CD14-positive monocyte (primary cell): ENCODE data around the gene IL17D. TPM values are rescaled to one million over a fixed set of nuclear protein-coding genes. Genes with fewer than 3 reads are reported as not detected.

Experiments used
- DNase-seq, 3 donors: peaks; one replicate each; pipeline ENCODE4 v3.0.0-alpha.2; 2011 to 2022
- H2AFZ ChIP-seq: 2 replicates; pipeline ENCODE4 v1.6.0; 2012; ENCODE audit warnings: mild to moderate bottlenecking, low read depth, low read length, inconsistent platforms; ENCODE audit not compliant: insufficient read depth, poor library complexity, severe bottlenecking
- H3K27ac ChIP-seq, 2 donors: 1 replicate in 1 of 2; 2 replicates in 1 of 2; pipeline ENCODE4 v1.5.1; 2012 to 2013; ENCODE audit warnings: low read length in 2 of 2, control low read depth in 1 of 2, inconsistent platforms in 1 of 2, low read depth in 1 of 2, mild to moderate bottlenecking in 1 of 2
- H3K27me3 ChIP-seq, 2 donors: one replicate each; pipeline versions ENCODE4 v1.6.0 to v1.6.1; 2011 to 2013; ENCODE audit warnings: low read length in 2 of 2; ENCODE audit not compliant: control insufficient read depth in 2 of 2, insufficient read depth in 2 of 2
- H3K36me3 ChIP-seq, 2 donors: replicated peaks in 1 of 2; 1 replicate in 1 of 2; 2 replicates in 1 of 2; pipeline versions ENCODE4 v1.5.1 to v1.6.1; 2012 to 2013; ENCODE audit warnings: low read length in 2 of 2, control low read depth in 1 of 2, inconsistent platforms in 1 of 2, mild to moderate bottlenecking in 1 of 2; ENCODE audit not compliant: insufficient read depth in 2 of 2, control insufficient read depth in 1 of 2
- H3K4me1 ChIP-seq, 2 donors: 1 replicate in 1 of 2; 2 replicates in 1 of 2; pipeline versions ENCODE4 v1.5.1 to v1.6.1; 2012 to 2013; ENCODE audit warnings: low read length in 2 of 2, control low read depth in 1 of 2, inconsistent platforms in 1 of 2, mild to moderate bottlenecking in 1 of 2, moderate library complexity in 1 of 2; ENCODE audit not compliant: insufficient read depth in 2 of 2, control insufficient read depth in 1 of 2
- H3K4me2 ChIP-seq: replicated peaks from 2 replicates; pipeline ENCODE3; 2012; ENCODE audit warnings: low read length, moderate library complexity, mild to moderate bottlenecking; ENCODE audit not compliant: poor library complexity, severe bottlenecking; ENCODE audit errors: extremely low read depth
- H3K4me3 ChIP-seq, 3 experiments: fragments of 200-600 bp in 1 of 3; sonication (generic) in 1 of 3; replicated peaks in 1 of 3; 1 replicate in 2 of 3; 2 replicates in 1 of 3; pipeline ENCODE4 v1.5.1; 2011 to 2013; ENCODE audit warnings: low read length in 3 of 3, mild to moderate bottlenecking in 3 of 3, control low read depth in 2 of 3, low read depth in 2 of 3, inconsistent platforms in 1 of 3, moderate library complexity in 1 of 3
- H3K79me2 ChIP-seq: 2 replicates; pipeline ENCODE4 v1.6.0; 2012; ENCODE audit warnings: mild to moderate bottlenecking, control low read depth, inconsistent platforms, low read length, moderate library complexity; ENCODE audit not compliant: insufficient read depth
- H3K9ac ChIP-seq: 2 replicates; pipeline ENCODE4 v1.6.0; 2017; ENCODE audit warnings: low read length, mild to moderate bottlenecking; ENCODE audit not compliant: insufficient read depth, poor library complexity, severe bottlenecking
- H3K9me3 ChIP-seq, 2 donors: replicated peaks in 1 of 2; 1 replicate in 1 of 2; 2 replicates in 1 of 2; pipeline versions ENCODE4 v1.5.1 to v1.6.1; 2012 to 2013; ENCODE audit warnings: low read length in 2 of 2, control low read depth in 1 of 2; ENCODE audit not compliant: control insufficient read depth in 1 of 2, insufficient read depth in 1 of 2
- H4K20me1 ChIP-seq: 2 replicates; pipeline ENCODE4 v1.6.0; 2012; ENCODE audit warnings: mild to moderate bottlenecking, low read length, control low read depth, moderate library complexity; ENCODE audit not compliant: insufficient read depth
- H3K27ac Mint-ChIP-seq, 7 donors: one replicate each; pipeline ENCODE4 v1.8.0; 2020; ENCODE audit warnings: mild to moderate bottlenecking in 7 of 7, mixed read lengths in 7 of 7, moderate library complexity in 6 of 7, inconsistent platforms in 2 of 7
- H3K27me3 Mint-ChIP-seq, 3 donors: one replicate each; pipeline ENCODE4 v1.8.0; 2021 to 2022; ENCODE audit warnings: low read depth in 3 of 3, mild to moderate bottlenecking in 3 of 3, mixed read lengths in 3 of 3, moderate library complexity in 3 of 3, inconsistent platforms in 1 of 3
- H3K36me3 Mint-ChIP-seq, 2 donors: one replicate each; pipeline ENCODE4 v1.8.0; 2020; ENCODE audit warnings: mixed read lengths in 2 of 2, inconsistent platforms in 1 of 2, mild to moderate bottlenecking in 1 of 2
- H3K4me1 Mint-ChIP-seq: one replicate; pipeline ENCODE4 v1.8.0; 2020; ENCODE audit warnings: mild to moderate bottlenecking, mixed read lengths
- H3K4me3 Mint-ChIP-seq, 2 donors: one replicate each; pipeline ENCODE4 v1.8.0; 2020; ENCODE audit warnings: mild to moderate bottlenecking in 2 of 2, mixed read lengths in 2 of 2, moderate library complexity in 1 of 2
- H3K9me3 Mint-ChIP-seq, 7 donors: one replicate each; pipeline ENCODE4 v1.8.0; 2020 to 2022; ENCODE audit warnings: mixed read lengths in 7 of 7, mild to moderate bottlenecking in 6 of 7, moderate library complexity in 6 of 7, inconsistent platforms in 2 of 7
- CTCF ChIP-seq: fragments of 200-600 bp; IDR thresholded peaks from one replicate; pipeline ENCODE4 v1.8.0; 2022; ENCODE audit warnings: antibody characterized with exemption, mild to moderate bottlenecking
- WGBS: methylation state at CpG from one replicate; pipeline ENCODE4 v1.1.5; 2013; ENCODE audit warnings: missing lambda C conversion rate; ENCODE audit not compliant: insufficient coverage; 5-methylcytosine and 5-hydroxymethylcytosine counted together
- intact Hi-C, 2 donors: fragments of 100-400 bp; cut with micrococcal nuclease; formaldehyde crosslinking; loops; one replicate each; pipeline versions ENCODE4 v1.15.0 to v1.15.1; 2023
- polyA plus RNA-seq, 3 donors: library from polyadenylated mRNA; depleted of rRNA in 1 of 3; unstranded in 2 of 3; stranded (reverse) in 1 of 3; fragments of 300-500 nt in 2 of 3; fragments of >200 nt in 1 of 3; fragmentation: Illumina TruSeq in 2 of 3; gene quantifications; 1 replicate in 2 of 3; 2 replicates in 1 of 3; pipeline ENCODE4 v1.2.3, GENCODE V29; 2012 to 2021

The IL17D gene
- polyA plus RNA-seq, 3 donors, result not detected

- H3K9me3 Mint-ChIP-seq, result no peaks in the 10 kb centered on the region
- Histone ChIP-seq H2AFZ (no peak overlapping the region), H3K4me3 (no peak overlapping the region), H3K9me3 (no peaks in the 10 kb centered on the region), H3K9ac (no peak overlapping the region), H3K27ac (no peak overlapping the region), H4K20me1 (no peaks in the 10 kb centered on the region), H3K79me2 (no peaks in the 10 kb centered on the region), H3K4me2 (no peak overlapping the region), H3K36me3 (no peaks in the 10 kb centered on the region), H3K4me1 (no peaks in the 10 kb centered on the region), H3K27me3 (no peaks in the 10 kb centered on the region)
- no peak overlapping the region for H3K27ac Mint-ChIP-seq
- intact Hi-C loops, result no loop called here
- peaks cover 0 to 3% (median 0%) of the 10 kb centered on the region in 3 donors for H3K27me3 Mint-ChIP-seq
- TF ChIP-seq CTCF, result no peak
- no peak overlapping the region for H3K4me3 Mint-ChIP-seq
- peak in 1 of 3 donors; percentile 36 for DNase-seq
- peaks cover 0 to 1% of the 10 kb centered on the region in 2 donors for H3K36me3 Mint-ChIP-seq
- peaks cover 7% of the 10 kb centered on the region for H3K4me1 Mint-ChIP-seq
- WGBS, result 54% methylated on average over 11 of the region's 18 CpGs
These were observed 19.0 kb upstream of the IL17D start for GRCh38 chr13:20684546-20684945.

GRCh38 chr13:20685092-20685491 is 18.4 kb upstream of the IL17D start:
- H3K27ac ChIP-seq, result no peak overlapping the region
- no peak overlapping the region for H3K4me2 ChIP-seq
- H4K20me1 ChIP-seq, result no peaks in the 10 kb centered on the region
- peaks cover 7% of the 10 kb centered on the region for H3K4me1 Mint-ChIP-seq
- no peaks in the 10 kb centered on the region for H3K4me1 ChIP-seq
- H3K9me3 ChIP-seq, result no peaks in the 10 kb centered on the region
- H3K27ac Mint-ChIP-seq, result no peak overlapping the region
- no peaks in the 10 kb centered on the region for H3K9me3 Mint-ChIP-seq
- H3K9ac ChIP-seq, result no peak overlapping the region
- no peak for DNase-seq
- intact Hi-C loops, result no loop called here
- 98% methylated on average over 6 of the region's 6 CpGs for WGBS
- no peaks in the 10 kb centered on the region for H3K36me3 ChIP-seq
- peaks cover 0 to 3% (median 0%) of the 10 kb centered on the region in 3 donors for H3K27me3 Mint-ChIP-seq
- no peaks in the 10 kb centered on the region for H3K79me2 ChIP-seq
- no peak for TF ChIP-seq CTCF
- H3K36me3 Mint-ChIP-seq, result peaks cover 0 to 3% of the 10 kb centered on the region in 2 donors
- no peak overlapping the region for H3K4me3 Mint-ChIP-seq
- no peak overlapping the region for H3K4me3 ChIP-seq
- H3K27me3 ChIP-seq, result no peaks in the 10 kb centered on the region
- no peak overlapping the region for H2AFZ ChIP-seq
